Measurements from ENCODE around the gene NUDC. TPM values are rescaled to one million over a fixed set of nuclear protein-coding genes. Genes with fewer than 3 reads are reported as not detected.
A peak's percentile ranks its signal among the peaks of the same experiment; 100 is the strongest.

Gene NUDC
- total and polyA plus RNA-seq, 2 of the 13 experiments (the other 11 are each of a cell fraction or from before 2014, with no cell fraction given) = 34.7 to 104 TPM

DNA sequence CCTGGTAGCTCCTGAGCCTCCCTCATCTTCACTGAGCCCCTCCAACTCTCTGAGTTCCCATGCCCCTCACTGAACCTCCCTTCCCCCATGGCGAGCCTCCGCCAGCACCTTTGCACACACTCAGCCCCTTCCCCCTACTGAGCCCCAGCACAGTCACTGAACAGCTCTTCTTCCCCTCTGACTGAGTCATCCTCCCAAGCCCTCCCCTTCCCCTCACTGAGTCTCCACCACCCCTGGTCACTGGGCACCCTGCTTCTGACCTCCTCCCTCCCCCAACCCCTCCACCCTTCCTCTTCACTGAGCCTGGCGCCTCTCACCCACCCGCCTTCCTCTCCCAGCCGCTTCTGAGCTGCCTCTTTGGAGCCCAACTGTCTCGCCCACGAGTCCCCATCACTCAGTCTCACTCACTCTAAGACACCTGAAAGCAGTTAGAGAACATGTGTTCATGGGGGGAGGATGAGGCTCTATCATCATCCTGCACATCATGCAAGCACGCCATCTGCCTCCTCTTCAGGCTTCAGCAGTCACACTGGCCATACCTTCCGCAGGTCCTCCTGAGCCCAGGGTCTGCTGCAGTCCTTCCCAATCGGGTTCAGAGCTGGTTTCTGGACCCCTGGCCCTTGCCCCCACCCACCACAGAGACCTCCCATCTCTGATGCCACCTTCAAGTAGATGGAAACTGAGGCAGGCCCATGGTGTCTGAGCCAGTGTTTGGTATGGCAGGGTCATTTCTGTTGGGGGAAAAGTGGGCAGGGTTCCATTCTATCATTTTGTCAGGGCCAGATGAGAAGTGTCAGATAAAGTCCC is 70.0 kb downstream of the NUDC start (continued):
- no peak for TF ChIP-seq MTF2 (CRISPR knock-in tag; IDR thresholded peaks at IDR 0.05; ENCODE audit: borderline replicate concordance)
- TF ChIP-seq ZNF678 (CRISPR knock-in tag; IDR thresholded peaks at IDR 0.05) = 0 out of 2 replicates have a peak, but pooled peaks have one; percentile 60
- no peak for TF ChIP-seq HMGA1 (CRISPR knock-in tag; conservative IDR thresholded peaks at IDR 0.05)
- TF ChIP-seq ZNF143 (CRISPR knock-in tag; IDR thresholded peaks at IDR 0.05) = peak; percentile 18; the same call in 1 of the 2 replicates
- TF ChIP-seq ZNF138 (CRISPR knock-in tag; IDR thresholded peaks at IDR 0.05; ENCODE audit: low read depth) = no peak
- no peak for TF ChIP-seq RBM39 (IDR thresholded peaks at IDR 0.05; ENCODE audit: low read depth, low read length, poor library complexity, severe bottlenecking)
- peak; percentile 54; the same call in 1 of the 2 replicates for TF ChIP-seq MIER3 (CRISPR knock-in tag; IDR thresholded peaks at IDR 0.05; ENCODE audit: borderline replicate concordance)
- TF ChIP-seq, protein P1, sequence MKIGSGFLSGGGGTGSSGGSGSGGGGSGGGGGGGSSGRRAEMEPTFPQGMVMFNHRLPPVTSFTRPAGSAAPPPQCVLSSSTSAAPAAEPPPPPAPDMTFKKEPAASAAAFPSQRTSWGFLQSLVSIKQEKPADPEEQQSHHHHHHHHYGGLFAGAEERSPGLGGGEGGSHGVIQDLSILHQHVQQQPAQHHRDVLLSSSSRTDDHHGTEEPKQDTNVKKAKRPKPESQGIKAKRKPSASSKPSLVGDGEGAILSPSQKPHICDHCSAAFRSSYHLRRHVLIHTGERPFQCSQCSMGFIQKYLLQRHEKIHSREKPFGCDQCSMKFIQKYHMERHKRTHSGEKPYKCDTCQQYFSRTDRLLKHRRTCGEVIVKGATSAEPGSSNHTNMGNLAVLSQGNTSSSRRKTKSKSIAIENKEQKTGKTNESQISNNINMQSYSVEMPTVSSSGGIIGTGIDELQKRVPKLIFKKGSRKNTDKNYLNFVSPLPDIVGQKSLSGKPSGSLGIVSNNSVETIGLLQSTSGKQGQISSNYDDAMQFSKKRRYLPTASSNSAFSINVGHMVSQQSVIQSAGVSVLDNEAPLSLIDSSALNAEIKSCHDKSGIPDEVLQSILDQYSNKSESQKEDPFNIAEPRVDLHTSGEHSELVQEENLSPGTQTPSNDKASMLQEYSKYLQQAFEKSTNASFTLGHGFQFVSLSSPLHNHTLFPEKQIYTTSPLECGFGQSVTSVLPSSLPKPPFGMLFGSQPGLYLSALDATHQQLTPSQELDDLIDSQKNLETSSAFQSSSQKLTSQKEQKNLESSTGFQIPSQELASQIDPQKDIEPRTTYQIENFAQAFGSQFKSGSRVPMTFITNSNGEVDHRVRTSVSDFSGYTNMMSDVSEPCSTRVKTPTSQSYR (CRISPR knock-in tag; IDR thresholded peaks at IDR 0.05; ENCODE audit: borderline replicate concordance) = peak; percentile 94
- 0 out of 2 replicates have a peak, but pooled peaks have one; percentile 56 for TF ChIP-seq ZNF230 (CRISPR knock-in tag; IDR thresholded peaks at IDR 0.05)
- TF ChIP-seq, protein P2, sequence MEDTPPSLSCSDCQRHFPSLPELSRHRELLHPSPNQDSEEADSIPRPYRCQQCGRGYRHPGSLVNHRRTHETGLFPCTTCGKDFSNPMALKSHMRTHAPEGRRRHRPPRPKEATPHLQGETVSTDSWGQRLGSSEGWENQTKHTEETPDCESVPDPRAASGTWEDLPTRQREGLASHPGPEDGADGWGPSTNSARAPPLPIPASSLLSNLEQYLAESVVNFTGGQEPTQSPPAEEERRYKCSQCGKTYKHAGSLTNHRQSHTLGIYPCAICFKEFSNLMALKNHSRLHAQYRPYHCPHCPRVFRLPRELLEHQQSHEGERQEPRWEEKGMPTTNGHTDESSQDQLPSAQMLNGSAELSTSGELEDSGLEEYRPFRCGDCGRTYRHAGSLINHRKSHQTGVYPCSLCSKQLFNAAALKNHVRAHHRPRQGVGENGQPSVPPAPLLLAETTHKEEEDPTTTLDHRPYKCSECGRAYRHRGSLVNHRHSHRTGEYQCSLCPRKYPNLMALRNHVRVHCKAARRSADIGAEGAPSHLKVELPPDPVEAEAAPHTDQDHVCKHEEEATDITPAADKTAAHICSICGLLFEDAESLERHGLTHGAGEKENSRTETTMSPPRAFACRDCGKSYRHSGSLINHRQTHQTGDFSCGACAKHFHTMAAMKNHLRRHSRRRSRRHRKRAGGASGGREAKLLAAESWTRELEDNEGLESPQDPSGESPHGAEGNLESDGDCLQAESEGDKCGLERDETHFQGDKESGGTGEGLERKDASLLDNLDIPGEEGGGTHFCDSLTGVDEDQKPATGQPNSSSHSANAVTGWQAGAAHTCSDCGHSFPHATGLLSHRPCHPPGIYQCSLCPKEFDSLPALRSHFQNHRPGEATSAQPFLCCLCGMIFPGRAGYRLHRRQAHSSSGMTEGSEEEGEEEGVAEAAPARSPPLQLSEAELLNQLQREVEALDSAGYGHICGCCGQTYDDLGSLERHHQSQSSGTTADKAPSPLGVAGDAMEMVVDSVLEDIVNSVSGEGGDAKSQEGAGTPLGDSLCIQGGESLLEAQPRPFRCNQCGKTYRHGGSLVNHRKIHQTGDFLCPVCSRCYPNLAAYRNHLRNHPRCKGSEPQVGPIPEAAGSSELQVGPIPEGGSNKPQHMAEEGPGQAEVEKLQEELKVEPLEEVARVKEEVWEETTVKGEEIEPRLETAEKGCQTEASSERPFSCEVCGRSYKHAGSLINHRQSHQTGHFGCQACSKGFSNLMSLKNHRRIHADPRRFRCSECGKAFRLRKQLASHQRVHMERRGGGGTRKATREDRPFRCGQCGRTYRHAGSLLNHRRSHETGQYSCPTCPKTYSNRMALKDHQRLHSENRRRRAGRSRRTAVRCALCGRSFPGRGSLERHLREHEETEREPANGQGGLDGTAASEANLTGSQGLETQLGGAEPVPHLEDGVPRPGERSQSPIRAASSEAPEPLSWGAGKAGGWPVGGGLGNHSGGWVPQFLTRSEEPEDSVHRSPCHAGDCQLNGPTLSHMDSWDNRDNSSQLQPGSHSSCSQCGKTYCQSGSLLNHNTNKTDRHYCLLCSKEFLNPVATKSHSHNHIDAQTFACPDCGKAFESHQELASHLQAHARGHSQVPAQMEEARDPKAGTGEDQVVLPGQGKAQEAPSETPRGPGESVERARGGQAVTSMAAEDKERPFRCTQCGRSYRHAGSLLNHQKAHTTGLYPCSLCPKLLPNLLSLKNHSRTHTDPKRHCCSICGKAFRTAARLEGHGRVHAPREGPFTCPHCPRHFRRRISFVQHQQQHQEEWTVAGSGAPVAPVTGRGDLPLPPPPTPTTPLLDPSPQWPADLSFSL (CRISPR knock-in tag; IDR thresholded peaks at IDR 0.05) = no peak
- no peak for TF ChIP-seq NRL (CRISPR knock-in tag; IDR thresholded peaks at IDR 0.05; ENCODE audit: borderline replicate concordance)
- TF ChIP-seq, protein P3, sequence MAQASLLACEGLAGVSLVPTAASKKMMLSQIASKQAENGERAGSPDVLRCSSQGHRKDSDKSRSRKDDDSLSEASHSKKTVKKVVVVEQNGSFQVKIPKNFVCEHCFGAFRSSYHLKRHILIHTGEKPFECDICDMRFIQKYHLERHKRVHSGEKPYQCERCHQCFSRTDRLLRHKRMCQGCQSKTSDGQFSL (CRISPR knock-in tag; IDR thresholded peaks at IDR 0.05) = peak; percentile 31; the same call in 1 of the 2 replicates
- TF ChIP-seq, protein P4, sequence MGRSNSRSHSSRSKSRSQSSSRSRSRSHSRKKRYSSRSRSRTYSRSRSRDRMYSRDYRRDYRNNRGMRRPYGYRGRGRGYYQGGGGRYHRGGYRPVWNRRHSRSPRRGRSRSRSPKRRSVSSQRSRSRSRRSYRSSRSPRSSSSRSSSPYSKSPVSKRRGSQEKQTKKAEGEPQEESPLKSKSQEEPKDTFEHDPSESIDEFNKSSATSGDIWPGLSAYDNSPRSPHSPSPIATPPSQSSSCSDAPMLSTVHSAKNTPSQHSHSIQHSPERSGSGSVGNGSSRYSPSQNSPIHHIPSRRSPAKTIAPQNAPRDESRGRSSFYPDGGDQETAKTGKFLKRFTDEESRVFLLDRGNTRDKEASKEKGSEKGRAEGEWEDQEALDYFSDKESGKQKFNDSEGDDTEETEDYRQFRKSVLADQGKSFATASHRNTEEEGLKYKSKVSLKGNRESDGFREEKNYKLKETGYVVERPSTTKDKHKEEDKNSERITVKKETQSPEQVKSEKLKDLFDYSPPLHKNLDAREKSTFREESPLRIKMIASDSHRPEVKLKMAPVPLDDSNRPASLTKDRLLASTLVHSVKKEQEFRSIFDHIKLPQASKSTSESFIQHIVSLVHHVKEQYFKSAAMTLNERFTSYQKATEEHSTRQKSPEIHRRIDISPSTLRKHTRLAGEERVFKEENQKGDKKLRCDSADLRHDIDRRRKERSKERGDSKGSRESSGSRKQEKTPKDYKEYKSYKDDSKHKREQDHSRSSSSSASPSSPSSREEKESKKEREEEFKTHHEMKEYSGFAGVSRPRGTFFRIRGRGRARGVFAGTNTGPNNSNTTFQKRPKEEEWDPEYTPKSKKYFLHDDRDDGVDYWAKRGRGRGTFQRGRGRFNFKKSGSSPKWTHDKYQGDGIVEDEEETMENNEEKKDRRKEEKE (IDR thresholded peaks at IDR 0.05) = no peak
- TF ChIP-seq KDM6A (CRISPR knock-in tag; IDR thresholded peaks at IDR 0.05; ENCODE audit: low read depth) = peak; percentile 70

Measured in HepG2 (cell line).